ENCODE results near the gene ADAMTS12. TPM values are rescaled to one million over a fixed set of nuclear protein-coding genes. Genes with fewer than 3 reads are reported as not detected.

The ADAMTS12 gene
- total and polyA plus RNA-seq, 2 donors: 2.5 to 28.8 TPM

GRCh38 chr5:33827018-33827707 is 64.6 kb downstream of the ADAMTS12 start:
- Histone ChIP-seq H3K4me3 (ENCODE audit: low read depth, low read length) (no peak overlapping the region), H3K27ac (ENCODE audit: low read depth) (no peak overlapping the region), H3K36me3 (ENCODE audit: insufficient read depth) (no peaks in the 10 kb centered on the region), H3K4me1 (ENCODE audit: insufficient read depth) (no peaks in the 10 kb centered on the region)
- no peak for DNase-seq (ENCODE audit: extremely low spot score)
- 90% methylated on average over 7 of the region's 7 CpGs for WGBS

- Histone ChIP-seq H3K27ac (ENCODE audit: low read depth) (no peak overlapping the region), H3K4me3 (ENCODE audit: low read depth, low read length) (no peak overlapping the region), H3K4me1 (ENCODE audit: insufficient read depth) (no peaks in the 10 kb centered on the region), H3K36me3 (ENCODE audit: insufficient read depth) (no peaks in the 10 kb centered on the region)
- DNase-seq (ENCODE audit: extremely low spot score): no peak
- 44% methylated on average over 4 of the region's 4 CpGs for WGBS
Observed at GRCh38 chr5:33824516-33825195, 67.1 kb downstream of the ADAMTS12 start.

GRCh38 chr5:33817301-33817700 is 74.5 kb downstream of the ADAMTS12 start:
- H3K4me1 ChIP-seq (ENCODE audit: insufficient read depth): no peaks in the 10 kb centered on the region
- no peak for DNase-seq (ENCODE audit: extremely low spot score)
- H3K4me3 ChIP-seq (ENCODE audit: low read depth, low read length): no peak overlapping the region
- H3K36me3 ChIP-seq (ENCODE audit: insufficient read depth): no peaks in the 10 kb centered on the region
- H3K27ac ChIP-seq (ENCODE audit: low read depth): no peak overlapping the region

GRCh38 chr5:33816791-33817190 is 75.0 kb downstream of the ADAMTS12 start:
- H3K36me3 ChIP-seq (ENCODE audit: insufficient read depth): no peaks in the 10 kb centered on the region
- H3K27ac ChIP-seq (ENCODE audit: low read depth): no peak overlapping the region
- H3K4me3 ChIP-seq (ENCODE audit: low read depth, low read length): no peak overlapping the region
- DNase-seq (ENCODE audit: extremely low spot score): no peak
- H3K4me1 ChIP-seq (ENCODE audit: insufficient read depth): no peaks in the 10 kb centered on the region
- WGBS: 34% methylated on average over 1 of the region's 1 CpG

GRCh38 chr5:33812746-33813145 is 79.0 kb downstream of the ADAMTS12 start:
- 84% methylated on average over 4 of the region's 4 CpGs for WGBS
- no peak for DNase-seq (ENCODE audit: extremely low spot score)
- Histone ChIP-seq H3K36me3 (ENCODE audit: insufficient read depth) (no peaks in the 10 kb centered on the region), H3K4me3 (ENCODE audit: low read depth, low read length) (no peak overlapping the region), H3K4me1 (ENCODE audit: insufficient read depth) (no peaks in the 10 kb centered on the region), H3K27ac (ENCODE audit: low read depth) (no peak overlapping the region)

- DNase-seq (ENCODE audit: extremely low spot score): no peak
- Histone ChIP-seq H3K4me1 (ENCODE audit: insufficient read depth) (no peaks in the 10 kb centered on the region), H3K4me3 (ENCODE audit: low read depth, low read length) (no peak overlapping the region), H3K36me3 (ENCODE audit: insufficient read depth) (no peaks in the 10 kb centered on the region), H3K27ac (ENCODE audit: low read depth) (no peak overlapping the region)
- 81% methylated on average over 3 of the region's 3 CpGs for WGBS
Observed at GRCh38 chr5:33810491-33811120, 81.2 kb downstream of the ADAMTS12 start.

DNA sequence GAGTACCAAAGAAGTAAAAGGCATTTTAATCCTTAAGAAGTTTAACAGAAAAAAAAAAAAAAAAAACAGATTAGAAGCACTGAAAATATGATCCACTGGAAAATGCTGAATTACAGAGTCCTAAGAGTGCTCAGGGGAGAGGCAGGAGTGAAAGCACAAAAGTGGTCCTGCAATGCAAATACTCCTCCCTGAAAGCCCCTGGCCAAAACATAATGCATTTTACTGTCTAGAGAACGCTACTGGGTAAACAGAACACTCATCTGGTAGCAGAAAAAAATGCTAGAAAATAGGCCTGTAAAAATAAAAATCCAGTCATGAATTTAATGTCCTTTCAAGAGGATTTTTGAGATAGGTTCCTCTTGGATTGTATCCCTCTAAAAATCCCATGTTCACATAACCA is 81.9 kb downstream of the ADAMTS12 start:
- no peak overlapping the region for H3K4me3 ChIP-seq (ENCODE audit: low read depth, low read length)
- H3K4me1 ChIP-seq (ENCODE audit: insufficient read depth): no peaks in the 10 kb centered on the region
- no peak overlapping the region for H3K27ac ChIP-seq (ENCODE audit: low read depth)
- WGBS: 60% methylated on average over 1 of the region's 1 CpG
- H3K36me3 ChIP-seq (ENCODE audit: insufficient read depth): no peaks in the 10 kb centered on the region
- no peak for DNase-seq (ENCODE audit: extremely low spot score)

DNA sequence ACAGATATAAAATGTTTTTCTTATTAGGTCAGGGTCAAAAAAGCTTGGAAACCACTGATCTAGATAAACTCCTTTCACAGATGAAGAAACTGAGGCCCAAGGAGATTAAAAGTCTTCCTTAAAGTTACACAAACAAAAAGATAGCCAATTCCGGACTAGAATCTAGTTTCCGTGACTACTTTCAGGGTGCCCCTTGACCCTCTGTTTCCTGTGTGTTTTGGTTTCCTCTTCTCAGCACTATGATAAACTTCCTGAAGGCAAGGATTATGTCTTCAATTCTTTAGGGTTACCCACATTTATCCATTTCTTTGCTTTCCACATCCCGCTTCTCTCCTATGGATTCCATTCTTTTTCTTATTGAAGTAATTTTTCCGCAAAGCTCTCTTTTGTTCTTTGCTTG is 83.1 kb downstream of the ADAMTS12 start:
- no peak for DNase-seq (ENCODE audit: extremely low spot score)
- no peak overlapping the region for H3K27ac ChIP-seq (ENCODE audit: low read depth)
- H3K36me3 ChIP-seq (ENCODE audit: insufficient read depth): no peaks in the 10 kb centered on the region
- WGBS: 88% methylated on average over 4 of the region's 4 CpGs
- H3K4me3 ChIP-seq (ENCODE audit: low read depth, low read length): no peak overlapping the region
- H3K4me1 ChIP-seq (ENCODE audit: insufficient read depth): no peaks in the 10 kb centered on the region

DNA sequence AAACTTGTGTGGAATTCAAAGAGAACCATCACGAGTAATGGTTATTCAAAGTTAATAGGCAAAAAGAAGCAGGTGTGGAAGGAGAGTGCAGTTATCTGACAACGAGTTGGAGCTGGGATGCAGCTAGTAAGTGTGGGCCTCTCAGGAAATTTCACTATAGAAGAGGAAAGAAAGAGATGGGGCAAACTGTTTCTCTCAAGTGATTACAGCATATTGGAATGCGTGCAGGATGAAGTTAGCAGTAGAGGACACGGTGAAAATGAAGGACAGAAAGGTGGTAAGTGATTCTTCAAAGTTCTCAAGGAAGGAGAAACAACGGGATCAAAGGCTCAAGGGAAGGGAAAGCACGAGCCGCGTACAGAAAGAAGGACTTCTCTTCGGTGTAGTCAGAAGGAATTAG is 84.0 kb downstream of the ADAMTS12 start:
- H3K27ac ChIP-seq (ENCODE audit: low read depth): no peak overlapping the region
- no peaks in the 10 kb centered on the region for H3K36me3 ChIP-seq (ENCODE audit: insufficient read depth)
- H3K4me3 ChIP-seq (ENCODE audit: low read depth, low read length): no peak overlapping the region
- H3K4me1 ChIP-seq (ENCODE audit: insufficient read depth): no peaks in the 10 kb centered on the region
- WGBS: 71% methylated on average over 9 of the region's 9 CpGs
- no peak for DNase-seq (ENCODE audit: extremely low spot score)

DNA sequence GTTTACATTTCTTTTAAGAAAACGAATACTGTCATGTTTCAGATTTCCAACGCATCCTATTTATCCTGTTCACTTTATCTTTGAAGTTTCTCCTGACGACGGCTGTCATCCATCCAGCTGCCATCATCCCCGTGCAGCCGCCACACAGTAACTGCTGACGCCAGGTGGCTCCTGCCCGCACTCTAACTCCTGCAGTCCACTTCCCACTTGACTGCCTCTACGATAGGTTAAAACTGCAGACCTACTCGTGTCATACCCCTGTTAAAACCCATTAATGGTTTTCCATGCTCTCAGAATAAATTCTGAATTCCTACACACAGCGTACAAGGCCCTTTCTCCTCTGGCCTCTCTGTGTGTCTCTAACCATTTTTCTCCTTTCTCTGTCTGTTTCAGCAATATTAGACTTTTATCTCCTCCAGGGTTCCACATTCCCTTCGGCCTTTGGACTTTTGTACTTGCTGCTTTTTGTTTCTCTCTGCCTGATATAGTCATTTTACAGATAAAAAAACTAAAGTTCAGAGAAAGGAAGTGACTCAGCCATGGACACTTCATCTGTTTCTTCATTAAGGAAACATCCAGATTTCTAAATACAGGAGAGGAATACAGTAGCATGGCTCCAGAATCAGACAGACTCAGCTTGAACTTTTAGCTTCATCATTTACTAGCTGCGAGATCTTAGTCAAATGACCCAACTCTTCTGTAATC is 84.9 kb downstream of the ADAMTS12 start:
- no peaks in the 10 kb centered on the region for H3K36me3 ChIP-seq (ENCODE audit: insufficient read depth)
- 89% methylated on average over 13 of the region's 13 CpGs for WGBS
- H3K4me3 ChIP-seq (ENCODE audit: low read depth, low read length): no peak overlapping the region
- DNase-seq (ENCODE audit: extremely low spot score): no peak
- no peaks in the 10 kb centered on the region for H3K4me1 ChIP-seq (ENCODE audit: insufficient read depth)
- H3K27ac ChIP-seq (ENCODE audit: low read depth): no peak overlapping the region

DNA sequence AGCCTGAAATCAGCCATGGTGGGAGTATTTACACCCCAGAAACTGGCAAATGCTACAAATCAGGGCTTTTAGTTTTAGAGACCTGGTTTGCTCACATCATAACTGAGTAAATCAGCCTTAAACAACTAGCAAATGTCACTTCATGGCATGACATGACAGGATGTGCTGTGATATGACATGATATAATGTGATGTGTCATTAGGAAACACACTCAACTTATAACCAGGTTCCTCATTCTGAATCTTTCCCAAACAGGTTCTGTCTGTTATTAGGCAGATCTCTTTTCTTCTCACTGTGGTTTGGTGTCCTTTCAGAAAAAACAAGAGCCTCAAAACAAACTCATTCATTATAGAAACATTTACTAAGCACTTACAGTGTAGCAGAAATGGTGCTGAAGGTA is 90.5 kb downstream of the ADAMTS12 start:
- H3K36me3 ChIP-seq (ENCODE audit: insufficient read depth): no peaks in the 10 kb centered on the region
- no peak overlapping the region for H3K4me3 ChIP-seq (ENCODE audit: low read depth, low read length)
- no peak overlapping the region for H3K27ac ChIP-seq (ENCODE audit: low read depth)
- DNase-seq (ENCODE audit: extremely low spot score): no peak
- H3K4me1 ChIP-seq (ENCODE audit: insufficient read depth): no peaks in the 10 kb centered on the region

- H3K36me3 ChIP-seq (ENCODE audit: insufficient read depth): no peaks in the 10 kb centered on the region
- H3K4me1 ChIP-seq (ENCODE audit: insufficient read depth): no peaks in the 10 kb centered on the region
- 65% methylated on average over 7 of the region's 7 CpGs for WGBS
- H3K4me3 ChIP-seq (ENCODE audit: low read depth, low read length): no peak overlapping the region
- no peak overlapping the region for H3K27ac ChIP-seq (ENCODE audit: low read depth)
- no peak for DNase-seq (ENCODE audit: extremely low spot score)
Observed at GRCh38 chr5:33800241-33800950, 91.4 kb downstream of the ADAMTS12 start.

DNA sequence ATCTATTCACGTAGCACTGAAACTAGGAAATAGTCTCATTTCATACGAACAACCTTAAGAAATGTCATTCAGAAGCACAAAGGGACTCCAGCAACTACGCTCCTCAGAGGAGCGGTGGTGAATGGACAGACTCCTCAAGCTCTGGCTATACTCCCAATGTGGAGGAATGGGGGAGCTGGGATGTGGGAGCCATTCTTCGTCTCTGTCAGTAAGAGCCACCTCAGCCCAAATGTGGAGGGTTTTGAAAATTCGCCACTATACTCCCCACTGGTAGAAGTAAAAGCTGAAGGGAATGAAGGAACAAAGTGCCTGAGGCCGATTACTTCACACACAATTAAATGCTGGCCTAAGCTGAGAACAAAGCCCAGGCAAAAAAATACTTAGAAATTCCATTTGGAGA is 96.3 kb downstream of the ADAMTS12 start:
- WGBS: 81% methylated on average over 7 of the region's 7 CpGs
- no peak overlapping the region for H3K27ac ChIP-seq (ENCODE audit: low read depth)
- no peak for DNase-seq (ENCODE audit: extremely low spot score)
- H3K4me3 ChIP-seq (ENCODE audit: low read depth, low read length): no peak overlapping the region
- no peaks in the 10 kb centered on the region for H3K36me3 ChIP-seq (ENCODE audit: insufficient read depth)
- H3K4me1 ChIP-seq (ENCODE audit: insufficient read depth): no peaks in the 10 kb centered on the region

All from urinary bladder (tissue), 4 donors.